ENCODE measurements around the gene ZBTB8OS. TPM values are rescaled to one million over a fixed set of nuclear protein-coding genes. Genes with fewer than 3 reads are reported as not detected.
"Not testable (repeated sequence)": the region's sequence is repeated elsewhere in the genome, so short reads cannot be mapped to it uniquely, and the experiment has no call there.

The ZBTB8OS gene
- total RNA-seq, 4 donors from 2014 or later: 2.6 to 37.2 (median 13.9) TPM

GRCh38 chr1:32681509-32681908 is 31.2 kb upstream of the ZBTB8OS start:
- no peaks in the 10 kb centered on the region for H3K4me1 ChIP-seq
- TF ChIP-seq POLR2A (IDR thresholded peaks at IDR 0.05): no peak
- no peak for TF ChIP-seq CTCF (IDR thresholded peaks at IDR 0.05)
- H3K27ac ChIP-seq: peak overlapping the region in 1 of 2 donors; percentile 23
- H3K4me3 ChIP-seq: no peak overlapping the region
- intact Hi-C loops (cut with DNase I; ENCODE audit: low total_unique reads): no loop called here
- no peaks in the 10 kb centered on the region for H3K36me3 ChIP-seq
- no peaks in the 10 kb centered on the region for H3K9me3 ChIP-seq
- no peaks in the 10 kb centered on the region for H3K27me3 ChIP-seq
- DNase-seq: no peak

GRCh38 chr1:32680642-32681041 is 30.3 kb upstream of the ZBTB8OS start:
- peak overlapping the region in 1 of 2 donors; percentile 23 for H3K27ac ChIP-seq
- H3K36me3 ChIP-seq: no peaks in the 10 kb centered on the region
- intact Hi-C loops (cut with DNase I; ENCODE audit: low total_unique reads): no loop called here
- no peak for DNase-seq
- no peaks in the 10 kb centered on the region for H3K4me1 ChIP-seq
- TF ChIP-seq POLR2A (IDR thresholded peaks at IDR 0.05) (no peak), CTCF (IDR thresholded peaks at IDR 0.05) (no peak)
- H3K9me3 ChIP-seq: no peaks in the 10 kb centered on the region
- no peak overlapping the region for H3K4me3 ChIP-seq
- no peaks in the 10 kb centered on the region for H3K27me3 ChIP-seq

- DNase-seq; H3K27me3 ChIP-seq; H3K4me3 ChIP-seq; H3K27ac ChIP-seq; H3K4me1 ChIP-seq; H3K9me3 ChIP-seq; H3K36me3 ChIP-seq; intact Hi-C loops (cut with DNase I; ENCODE audit: low total_unique reads): not testable (repeated sequence)
Observed at GRCh38 chr1:32679993-32680392, 29.6 kb upstream of the ZBTB8OS start.

- no peaks in the 10 kb centered on the region for H3K27me3 ChIP-seq
- intact Hi-C loops (cut with DNase I; ENCODE audit: low total_unique reads): no loop called here
- no peak overlapping the region for H3K4me3 ChIP-seq
- H3K36me3 ChIP-seq: no peaks in the 10 kb centered on the region
- no peak for DNase-seq
- no peak overlapping the region for H3K27ac ChIP-seq
- no peaks in the 10 kb centered on the region for H3K4me1 ChIP-seq
- H3K9me3 ChIP-seq: no peaks in the 10 kb centered on the region
- TF ChIP-seq CTCF (IDR thresholded peaks at IDR 0.05) (no peak), POLR2A (IDR thresholded peaks at IDR 0.05) (no peak)
Observed at GRCh38 chr1:32676945-32677344, 26.6 kb upstream of the ZBTB8OS start.

- H3K36me3 ChIP-seq; H3K4me3 ChIP-seq; H3K27ac ChIP-seq; intact Hi-C loops (cut with DNase I; ENCODE audit: low total_unique reads); DNase-seq; H3K27me3 ChIP-seq; H3K4me1 ChIP-seq; H3K9me3 ChIP-seq: not testable (repeated sequence)
Observed at GRCh38 chr1:32668716-32669115, 18.4 kb upstream of the ZBTB8OS start.

GRCh38 chr1:32666901-32667566 is 16.7 kb upstream of the ZBTB8OS start:
- Histone ChIP-seq H3K4me1 (no peaks in the 10 kb centered on the region), H3K36me3 (no peaks in the 10 kb centered on the region), H3K27ac (no peak overlapping the region), H3K27me3 (no peaks in the 10 kb centered on the region), H3K4me3 (no peak overlapping the region), H3K9me3 (no peaks in the 10 kb centered on the region)
- intact Hi-C loops (cut with DNase I; ENCODE audit: low total_unique reads): no loop called here
- TF ChIP-seq POLR2A (IDR thresholded peaks at IDR 0.05) (no peak), CTCF (IDR thresholded peaks at IDR 0.05) (no peak)
- no peak for DNase-seq

All from uterus (tissue), 4 donors.